NCI-H82 (cell line): ENCODE measurements around the gene RASGRP1.

Experiments used
- DNase-seq: peaks from one replicate; lab custom pipeline; 2025; lab: John Stamatoyannopoulos, UW

The RASGRP1 gene

DNA sequence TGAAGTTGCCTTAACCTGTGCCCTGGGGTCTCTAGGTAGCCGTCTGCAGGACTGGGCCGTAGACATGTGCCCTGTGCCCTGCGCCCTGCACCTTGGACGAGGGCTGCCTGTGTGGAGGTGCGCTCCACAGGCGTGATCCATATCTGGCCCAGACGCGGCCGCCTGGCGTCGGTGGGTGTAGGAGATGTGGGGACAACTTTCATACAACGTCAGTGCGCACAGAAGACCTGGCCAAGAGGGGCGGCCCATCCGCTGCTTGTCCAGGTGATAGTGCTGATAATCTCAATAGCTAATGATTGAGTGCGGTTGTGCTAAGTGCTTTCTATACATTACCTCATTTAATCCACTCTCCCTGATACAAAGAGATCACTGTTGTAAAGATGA, 665 bp upstream of the RASGRP1 start:
- DNase-seq, result no peak

DNA sequence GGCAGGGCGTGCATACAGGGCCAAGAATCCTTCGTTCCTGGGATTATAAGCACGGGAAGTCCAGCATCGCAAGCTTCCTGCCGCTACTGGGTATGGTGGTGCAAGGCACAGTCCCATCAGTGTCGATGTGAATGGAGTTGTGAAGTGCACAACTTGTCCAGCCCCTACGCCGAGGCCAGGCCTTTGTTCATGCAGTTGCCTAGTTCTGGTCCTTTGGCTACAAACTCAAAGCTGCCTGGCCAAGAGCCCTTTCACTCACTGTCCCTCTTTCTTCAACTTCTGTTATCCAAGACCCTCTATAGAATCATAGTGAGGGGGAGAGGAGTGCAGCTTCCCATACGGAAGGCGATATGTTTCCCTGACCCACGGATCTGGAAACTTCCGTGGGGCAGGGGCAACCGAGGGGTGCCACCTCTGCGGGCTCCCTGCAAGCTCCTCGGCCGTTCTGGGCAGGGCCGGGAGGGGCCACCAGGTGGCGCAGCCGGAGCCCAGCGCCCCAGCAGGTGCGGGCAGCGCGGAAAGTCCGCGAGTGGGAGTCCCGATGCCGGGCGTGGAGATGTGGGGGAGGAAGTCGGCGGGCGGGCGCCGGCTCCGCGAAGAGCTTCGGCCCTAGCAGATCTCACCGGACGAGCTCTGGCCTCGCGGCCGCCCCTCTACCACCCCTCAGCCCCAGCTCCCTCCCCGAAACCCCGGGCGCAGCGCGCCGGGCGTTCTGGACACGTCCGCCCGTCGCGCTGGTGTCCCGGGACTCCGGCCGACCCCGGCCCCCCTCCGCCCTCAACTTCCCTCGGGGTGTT, 693 bp downstream of the RASGRP1 start:
- peak; percentile 39 for DNase-seq

DNA sequence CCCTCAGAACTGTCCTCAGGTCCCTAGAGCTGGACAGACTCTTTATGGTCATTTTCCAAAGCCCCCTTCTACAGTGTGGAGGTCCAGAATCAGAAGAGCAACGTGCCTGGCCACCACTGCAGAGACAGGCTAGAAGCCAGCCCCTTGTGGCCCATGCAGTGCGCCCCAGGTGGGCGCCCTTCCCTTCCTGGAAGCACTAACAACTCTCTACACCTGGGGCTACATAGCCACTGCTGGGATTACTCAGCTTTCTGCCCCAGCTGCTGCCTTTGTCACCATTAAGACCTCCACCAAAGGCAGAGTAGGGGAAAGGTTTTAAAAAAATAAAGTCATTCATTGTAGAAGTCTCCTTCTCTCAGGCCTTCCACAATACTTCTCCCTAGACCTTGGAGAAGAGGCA, 2.3 kb downstream of the RASGRP1 start:
- no peak for DNase-seq

DNA sequence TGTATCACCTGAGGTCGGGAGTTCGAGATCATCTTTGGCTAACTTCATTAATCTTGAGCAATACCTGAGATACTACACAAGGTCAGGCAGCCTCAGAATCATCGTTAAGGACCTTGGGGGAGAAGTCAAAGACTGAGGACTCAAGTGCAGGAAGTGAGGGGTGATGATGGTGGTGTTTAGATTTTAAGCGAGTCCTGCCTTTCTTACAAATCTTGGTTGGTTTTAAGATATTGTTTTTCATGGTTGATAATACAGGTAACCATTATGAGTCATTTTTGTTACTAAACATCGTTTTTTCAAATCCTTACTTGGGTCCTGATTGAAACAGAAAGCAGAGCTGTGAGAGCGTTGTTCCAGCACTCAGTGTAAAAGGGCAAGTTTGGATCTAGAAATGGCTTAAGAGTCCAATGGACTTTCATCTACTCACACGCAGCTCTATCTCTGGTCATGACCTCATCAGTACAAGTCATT, 4.1 kb downstream of the RASGRP1 start:
- DNase-seq, result no peak

DNA sequence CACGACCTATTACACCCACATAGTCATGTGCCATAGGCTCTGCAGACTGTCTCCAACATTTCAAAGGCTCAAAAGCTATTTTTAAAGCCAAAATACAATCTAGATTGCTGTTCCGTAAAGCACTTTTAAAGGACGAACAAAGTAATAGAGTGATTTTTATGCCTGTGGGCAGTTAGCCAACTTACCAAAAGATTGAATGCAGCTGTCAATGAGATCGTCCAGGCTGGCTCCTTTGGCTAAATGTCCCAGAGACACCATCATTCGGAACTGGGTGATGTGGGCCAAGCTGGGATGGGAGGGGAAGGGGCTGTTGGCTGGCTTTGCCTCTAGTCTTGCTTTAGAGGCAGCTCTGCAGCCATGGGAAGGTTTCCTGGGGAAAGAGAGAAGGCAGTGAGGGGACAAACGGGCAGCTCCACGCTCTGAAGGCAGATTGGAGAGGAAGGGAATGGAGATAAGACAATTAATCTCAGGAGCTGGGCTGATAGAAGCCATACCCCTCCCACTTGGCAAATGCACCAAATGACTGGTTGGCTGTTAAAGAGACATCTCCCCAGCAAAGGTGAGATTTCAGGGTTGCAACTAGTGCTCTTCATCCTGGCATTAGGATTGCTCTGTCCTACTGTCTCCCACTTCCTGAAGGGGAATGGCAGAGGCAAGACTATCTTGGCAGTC, 4.8 kb downstream of the RASGRP1 start:
- no peak for DNase-seq

DNA sequence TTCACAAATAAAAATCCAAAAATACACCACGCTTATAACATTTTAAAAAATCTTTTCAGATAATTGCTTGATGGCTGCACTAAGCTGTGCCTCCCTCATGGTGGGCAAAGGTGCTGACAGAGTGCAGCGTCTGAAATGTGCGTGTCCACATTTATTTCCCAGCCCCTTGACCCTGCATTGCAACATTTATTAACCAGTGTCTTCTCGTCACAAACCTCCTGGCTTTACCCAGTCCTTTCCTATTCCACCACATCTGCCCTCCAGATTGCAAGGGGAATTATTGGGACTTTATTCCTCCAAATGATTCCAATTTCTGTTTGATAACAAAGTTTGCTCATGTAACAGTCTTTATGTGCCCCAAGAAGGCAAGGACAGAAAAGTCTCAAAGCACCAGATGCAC, 5.5 kb downstream of the RASGRP1 start:
- no peak for DNase-seq

DNA sequence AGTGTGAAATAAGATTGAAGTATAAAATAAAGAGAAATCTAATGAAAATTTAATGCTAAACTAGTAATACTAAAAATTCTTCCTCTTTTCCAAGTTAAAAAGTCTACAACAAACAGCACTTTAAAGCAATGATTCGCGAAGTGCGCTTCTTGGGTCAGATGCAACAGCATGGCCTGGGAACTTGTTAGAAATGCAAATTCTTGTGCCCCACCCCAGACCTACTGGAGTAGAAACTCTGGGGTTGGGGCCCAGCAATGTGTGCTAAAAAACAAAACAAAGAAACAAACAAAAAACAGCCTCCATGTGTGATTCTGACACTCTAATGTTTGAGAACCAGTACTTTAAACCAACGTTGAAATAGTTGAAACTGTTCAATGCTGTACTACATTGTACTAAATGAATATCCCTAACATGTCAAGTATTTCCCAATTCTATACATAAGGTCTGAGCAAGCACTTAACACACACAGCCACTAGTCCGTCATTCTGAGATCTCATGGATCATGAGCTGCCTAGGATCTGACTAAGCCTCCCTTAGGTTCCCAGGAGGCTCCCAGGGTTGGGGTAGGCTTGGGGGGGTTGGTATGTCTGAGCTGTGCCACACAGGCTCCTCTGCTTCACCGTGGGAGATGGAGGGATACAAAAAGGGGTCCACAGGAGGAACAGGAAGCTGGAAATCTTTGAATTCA, 6.1 kb downstream of the RASGRP1 start:
- DNase-seq, result no peak

DNA sequence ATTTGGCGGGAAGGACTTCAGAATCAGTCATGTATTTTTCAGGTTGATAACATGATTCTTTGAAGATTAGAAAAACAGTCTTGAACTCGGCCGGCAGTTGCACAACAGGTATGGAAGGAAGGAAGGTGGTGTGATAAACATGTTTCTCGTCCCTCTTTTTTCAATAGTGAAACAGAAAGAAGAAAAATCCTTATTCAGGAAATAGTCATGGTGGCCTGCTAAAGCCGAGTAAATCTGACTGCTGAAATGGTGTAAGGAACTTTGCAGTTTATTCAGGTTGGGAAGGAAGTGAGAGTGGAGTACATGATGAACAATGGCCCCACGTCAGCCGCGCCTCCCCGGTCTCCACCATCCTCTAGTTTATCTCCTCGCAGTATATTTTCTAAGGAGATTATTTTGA, 6.7 kb downstream of the RASGRP1 start:
- no peak for DNase-seq

DNA sequence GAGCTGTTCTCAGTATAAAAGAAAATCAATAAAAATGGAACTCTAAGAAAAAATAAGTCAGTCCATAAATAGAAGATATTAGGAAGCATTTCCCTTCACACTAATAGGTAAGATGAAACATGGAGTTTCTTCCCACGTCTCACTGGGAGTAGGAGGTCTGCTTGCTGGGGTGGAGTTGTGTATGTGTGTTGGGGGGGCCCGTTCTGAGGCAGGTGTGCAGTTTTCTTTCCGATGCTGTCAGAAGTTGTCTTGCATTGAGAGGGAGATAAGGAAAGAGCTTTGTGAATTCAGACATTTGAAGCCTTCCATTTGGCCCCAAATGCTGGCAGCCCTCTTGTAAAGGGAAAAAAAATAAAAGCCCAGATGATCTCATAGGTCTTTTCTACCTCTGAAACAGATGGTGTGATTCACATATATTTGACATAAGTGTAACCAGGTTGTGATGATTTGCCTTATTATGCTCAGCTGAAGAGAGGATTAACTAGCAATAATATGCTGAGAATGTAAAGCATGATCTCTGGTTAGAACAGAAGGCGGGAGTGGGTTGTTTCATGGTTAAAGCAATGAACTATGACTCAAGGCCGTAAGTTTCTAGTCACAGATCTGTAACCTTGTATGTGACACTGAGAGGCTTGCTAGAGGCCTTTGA, 8.8 kb downstream of the RASGRP1 start:
- DNase-seq, result no peak

DNA sequence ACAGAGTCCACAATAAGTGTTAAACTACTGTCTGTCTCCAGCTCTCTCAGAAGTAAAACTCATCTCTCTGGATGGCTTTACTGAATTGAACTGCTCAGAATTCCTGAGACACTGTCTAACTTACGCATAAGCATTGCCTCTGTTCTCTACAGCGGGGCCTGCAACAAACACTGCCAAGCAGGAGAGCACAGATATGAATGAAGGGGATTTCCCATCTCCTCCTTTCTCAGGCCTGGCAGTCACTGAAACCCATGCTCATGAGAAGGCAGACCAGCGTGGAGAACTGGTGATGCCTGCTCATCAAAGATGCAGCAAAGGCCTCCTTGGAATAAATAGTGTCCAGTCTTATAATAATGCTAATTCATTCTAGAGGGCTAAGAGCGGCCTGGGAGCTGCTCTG, 10.3 kb downstream of the RASGRP1 start:
- no peak for DNase-seq

DNA sequence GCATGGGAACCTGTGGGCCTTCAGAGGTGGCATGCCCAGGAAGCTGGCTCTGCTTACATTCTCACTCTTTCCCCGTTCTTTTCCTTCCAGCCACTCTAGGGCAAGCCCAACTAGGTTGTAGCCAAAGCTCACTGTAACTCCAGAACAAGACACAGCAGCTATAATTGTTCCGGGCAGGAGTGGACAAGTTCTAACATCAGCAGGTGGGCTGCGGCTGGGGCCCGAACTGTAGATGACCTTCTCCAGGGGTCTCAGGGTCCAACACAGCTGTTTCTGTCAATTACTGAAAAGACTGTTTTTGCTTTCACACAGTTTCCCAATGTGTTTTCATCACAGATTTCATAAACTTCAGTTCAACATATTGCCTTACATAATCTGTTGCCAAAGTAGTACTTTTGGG, 11.5 kb downstream of the RASGRP1 start:
- no peak for DNase-seq

DNA sequence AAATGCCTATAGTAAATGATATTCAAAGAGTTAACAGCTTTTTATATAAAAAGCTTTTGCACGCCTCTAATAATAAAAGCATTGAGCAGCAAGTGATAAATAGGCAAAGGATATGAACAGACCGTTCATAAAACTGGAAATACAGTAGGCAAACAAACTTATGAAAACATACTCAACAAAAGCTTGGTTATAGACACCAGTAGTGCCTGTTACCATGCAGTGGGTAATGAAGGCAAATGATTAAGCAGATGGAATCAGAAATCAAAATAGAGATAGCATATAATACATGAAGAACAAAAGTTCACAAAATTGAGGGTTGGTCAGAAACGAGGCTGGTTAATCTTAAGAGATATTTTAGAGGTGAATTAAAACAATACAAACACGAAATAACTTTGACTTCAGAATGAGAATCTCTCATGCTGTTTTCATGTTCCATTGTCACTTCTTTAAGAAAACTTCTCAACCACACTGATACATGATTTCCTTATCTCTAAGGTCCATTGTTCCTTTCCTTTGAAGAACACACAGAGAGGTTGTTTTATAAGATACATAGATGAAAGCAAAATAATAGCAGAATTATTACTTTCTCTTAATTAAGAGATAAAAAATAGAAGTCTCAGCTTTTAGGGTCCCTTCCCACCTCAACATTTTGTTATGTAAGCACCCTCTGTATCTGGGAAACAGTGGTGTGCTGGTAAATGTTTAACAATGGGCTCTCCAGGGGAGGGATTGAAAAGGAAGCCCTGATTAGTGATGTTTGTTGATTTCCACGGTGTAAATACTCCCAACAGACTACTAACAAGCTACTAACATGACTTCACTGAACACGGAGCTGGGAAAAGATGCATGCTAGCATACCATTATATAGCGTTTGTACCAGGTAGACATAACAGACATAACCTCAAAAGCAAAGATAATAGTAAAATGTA, 12.6 kb downstream of the RASGRP1 start:
- no peak for DNase-seq

DNA sequence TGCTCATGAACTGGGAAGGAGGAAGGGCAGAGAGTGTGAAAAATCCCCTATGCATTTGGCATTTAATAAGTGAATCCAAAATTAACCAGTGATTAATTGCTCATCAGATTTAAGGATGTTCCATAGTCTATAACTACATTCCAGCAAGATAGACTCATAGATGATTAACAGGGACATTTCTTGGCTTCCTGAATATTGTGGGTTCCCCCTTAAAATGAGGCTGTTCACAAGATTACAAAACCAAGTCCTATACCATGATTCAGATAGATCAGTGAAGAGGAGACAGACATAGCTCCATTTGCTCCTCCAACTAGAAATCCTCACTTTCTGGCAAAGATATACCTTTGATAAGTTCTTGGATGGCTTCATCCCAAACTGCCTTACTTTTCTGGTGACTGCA, 15.4 kb downstream of the RASGRP1 start:
- no peak for DNase-seq

DNA sequence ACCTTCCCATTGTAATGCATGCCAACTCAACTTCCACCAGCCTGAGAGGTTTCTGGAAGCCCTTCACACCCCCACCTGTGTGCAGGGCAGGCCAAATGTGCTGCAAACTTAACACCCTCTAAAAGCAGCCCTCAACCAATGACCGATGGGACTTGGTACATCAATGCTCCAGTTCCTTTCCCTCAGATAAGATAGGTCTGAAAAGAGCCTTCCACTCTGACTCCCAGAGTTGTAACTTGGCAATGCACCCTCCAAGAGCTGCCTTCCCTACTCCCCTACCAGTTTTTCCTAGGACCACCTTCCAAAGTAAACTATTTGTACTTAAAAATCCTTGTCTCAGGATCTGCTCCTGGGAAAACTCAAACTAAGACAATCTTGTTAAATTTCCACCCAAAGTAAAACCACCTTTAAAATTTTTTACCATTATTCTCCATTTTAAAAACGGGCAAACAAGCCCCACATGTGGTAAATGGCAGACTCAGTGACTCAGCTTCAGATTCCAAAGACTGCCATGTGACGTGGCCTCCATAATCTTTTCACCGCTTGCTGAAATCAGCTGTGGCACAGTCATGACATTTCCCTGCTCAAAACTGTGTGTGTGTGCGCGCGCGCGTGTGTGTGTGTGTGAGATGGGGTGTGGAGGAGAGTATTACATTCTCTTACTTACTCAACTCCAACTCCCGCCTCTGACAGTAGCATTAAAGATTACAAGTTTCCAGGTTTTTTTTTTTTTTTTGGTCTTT, 17.2 kb downstream of the RASGRP1 start:
- no peak for DNase-seq

DNA sequence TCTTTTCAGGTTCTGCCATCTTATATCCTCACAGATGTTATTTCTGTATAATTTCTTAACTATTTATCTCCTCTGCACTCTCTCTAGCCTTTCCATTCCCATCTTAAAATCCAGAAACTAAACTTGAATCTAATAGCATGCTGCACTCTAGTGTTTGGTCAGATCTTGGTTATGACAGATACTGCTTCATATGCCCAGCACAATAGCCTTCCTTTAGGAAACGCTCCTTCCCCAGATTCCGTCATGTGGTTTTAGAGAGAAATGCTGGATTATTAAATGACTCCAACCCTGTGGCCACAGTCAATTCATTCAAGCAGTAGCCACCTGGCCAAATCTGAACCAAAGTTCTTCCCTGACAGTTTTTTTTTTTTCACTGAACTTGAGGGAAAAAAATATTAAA, 19.4 kb downstream of the RASGRP1 start:
- DNase-seq, result no peak

DNA sequence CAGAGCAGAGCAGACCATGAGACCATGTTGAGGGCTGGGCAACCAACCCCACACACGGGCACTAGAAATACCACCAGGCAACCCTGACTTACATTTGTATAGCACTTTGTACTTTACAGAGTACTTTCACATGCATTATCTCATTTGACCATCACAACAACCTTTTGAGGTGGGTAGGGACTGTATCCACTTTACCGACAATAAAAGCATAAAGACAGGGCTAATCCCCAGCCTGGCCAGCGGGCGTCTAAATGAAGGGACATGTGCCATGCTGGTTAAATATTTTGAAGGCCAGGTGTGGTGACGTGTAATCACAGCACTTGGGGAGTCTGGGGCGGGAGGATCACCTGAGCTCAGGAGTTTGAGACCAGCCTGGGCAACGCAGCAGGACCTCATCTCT, 23.6 kb downstream of the RASGRP1 start:
- DNase-seq, result no peak

DNA sequence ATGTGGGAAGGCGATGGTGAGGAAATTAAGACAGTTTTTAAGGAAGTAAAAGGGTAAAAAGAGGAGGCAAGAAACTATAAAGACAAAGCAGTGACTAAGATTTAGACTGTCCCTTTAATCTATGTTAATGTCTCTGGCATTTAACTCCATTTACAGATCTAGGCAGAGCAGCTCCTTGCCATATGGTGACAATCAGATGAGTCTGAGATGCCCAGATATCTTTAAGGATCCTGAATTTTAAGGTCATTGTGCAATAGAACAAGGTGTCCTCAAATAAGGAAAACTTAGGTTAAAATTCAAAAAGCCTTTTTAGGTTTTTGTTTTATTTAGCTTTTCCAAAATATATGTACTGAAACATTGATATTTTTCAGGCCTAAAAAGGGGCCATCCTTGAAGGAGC, 24.1 kb downstream of the RASGRP1 start:
- no peak for DNase-seq

DNA sequence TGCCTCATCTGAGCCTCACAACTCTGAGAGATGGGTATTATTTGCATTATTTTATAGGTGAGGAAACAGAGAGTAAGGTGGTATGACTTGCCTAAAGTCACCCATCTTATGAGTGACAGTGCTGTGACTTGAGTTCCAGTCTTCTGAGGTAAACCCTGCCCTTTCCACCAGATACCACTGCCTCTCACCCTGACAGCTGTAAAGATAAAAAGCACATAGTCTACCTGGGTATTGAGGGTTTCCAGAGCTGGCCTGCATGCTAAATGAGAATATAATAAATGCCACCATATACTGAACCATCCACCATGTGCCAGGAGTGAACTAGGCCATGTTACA, 25.6 kb downstream of the RASGRP1 start:
- DNase-seq, result no peak

DNA sequence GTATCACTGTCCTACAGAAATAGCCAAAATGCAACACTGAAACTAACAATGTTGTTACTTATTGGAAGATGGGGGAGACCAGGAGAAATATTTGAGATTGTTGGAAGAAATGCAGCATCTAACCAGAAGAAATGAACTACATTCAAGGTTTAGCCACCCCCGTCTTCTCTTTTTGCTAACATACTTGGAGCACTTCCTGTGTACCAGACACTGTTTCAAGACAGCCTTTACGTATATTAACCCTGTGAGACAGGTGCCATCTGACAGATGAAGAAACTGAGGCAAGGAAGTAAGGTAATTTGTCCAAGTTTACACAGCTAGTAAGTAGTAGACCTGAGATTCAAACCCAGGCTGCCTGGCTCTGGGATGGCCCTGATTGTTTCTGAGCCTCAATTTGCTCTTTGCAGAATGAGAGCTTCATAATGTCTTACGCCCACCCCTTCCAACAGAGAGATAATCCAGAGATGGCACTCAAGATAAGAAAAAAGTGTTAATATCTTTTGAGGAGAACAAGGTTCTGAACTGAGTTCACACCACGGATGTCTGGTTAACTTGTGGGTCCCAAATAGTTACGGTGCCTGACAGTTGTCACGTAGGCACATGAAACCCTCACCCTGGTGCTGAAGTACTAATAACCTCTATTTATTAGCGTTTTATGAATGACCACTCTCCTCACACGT, 26.1 kb downstream of the RASGRP1 start:
- DNase-seq, result no peak

DNA sequence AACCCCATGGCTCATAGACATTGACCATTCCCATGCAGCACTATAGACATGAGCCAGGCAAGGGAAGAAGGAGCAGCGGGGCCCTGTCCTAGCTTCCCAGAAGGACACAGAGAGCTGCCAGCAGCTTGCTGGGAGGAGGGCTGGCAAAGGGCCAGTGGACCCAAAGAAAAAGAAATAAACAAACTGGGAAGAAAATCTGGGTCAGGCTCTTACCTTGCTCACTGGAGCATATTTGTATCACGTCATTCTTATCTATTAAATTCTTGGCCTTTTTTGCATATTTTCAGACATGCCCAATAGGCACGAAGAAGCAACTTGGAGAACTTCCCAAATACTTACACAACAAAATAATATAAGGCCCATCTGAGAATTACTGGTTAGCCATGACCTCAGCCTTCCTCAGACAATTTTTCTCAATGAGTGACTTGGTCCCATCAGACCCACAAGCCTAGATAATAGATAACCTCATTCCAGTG, 28.4 kb downstream of the RASGRP1 start:
- no peak for DNase-seq
